Upper lobe of left lung (tissue), 6 donors: ENCODE results near the gene KMT2A. TPM values are rescaled to one million over a fixed set of nuclear protein-coding genes. Genes with fewer than 3 reads are reported as not detected.

ENCODE experiments used
- ATAC-seq, 2 donors: fragments of 200-7000 bp; cut with Tn5 transposase; one replicate each; pipeline ENCODE4 v1.9.1; 2022; ENCODE audit warnings: mild to moderate bottlenecking in 2 of 2, moderate library complexity in 2 of 2; ENCODE audit not compliant: low FRiP score in 2 of 2
- DNase-seq, 2 donors: peaks; one replicate each; pipeline ENCODE4 v3.0.0-alpha.2; 2019 to 2020
- H3K27ac ChIP-seq, 4 donors: fragments of 200-600 bp; sonication (generic); one replicate each; pipeline ENCODE4 v1.5.1; 2016 to 2019
- H3K27me3 ChIP-seq, 4 donors: fragments of 200-600 bp; sonication (generic); one replicate each; pipeline ENCODE4 v1.5.1; 2017 to 2019
- H3K36me3 ChIP-seq, 4 donors: fragments of 200-600 bp; sonication (generic); one replicate each; pipeline ENCODE4 v1.5.1; 2016 to 2019
- H3K4me1 ChIP-seq, 4 donors: fragments of 200-600 bp; sonication (generic); one replicate each; pipeline ENCODE4 v1.5.1; 2018 to 2019
- H3K4me3 ChIP-seq, 4 donors: fragments of 200-600 bp; sonication (generic); one replicate each; pipeline ENCODE4 v1.5.1; 2017 to 2019; ENCODE audit warnings: mild to moderate bottlenecking in 2 of 4, moderate library complexity in 1 of 4
- H3K9me3 ChIP-seq, 4 donors: fragments of 200-600 bp; sonication (generic); one replicate each; pipeline ENCODE4 v1.5.1; 2018 to 2019
- CTCF ChIP-seq, 6 experiments: fragments of 450-650 bp in 4 of 6; fragments of 200-600 bp in 2 of 6; sonication (generic) in 2 of 6; IDR thresholded peaks; one replicate each; pipeline ENCODE4 v1.5.1; 2016 to 2019; ENCODE audit warnings: antibody characterized with exemption in 6 of 6
- EP300 ChIP-seq, 4 donors: sonication (generic); formaldehyde crosslinking; IDR thresholded peaks; one replicate each; pipeline ENCODE4 v1.5.1; 2017; ENCODE audit warnings: antibody characterized with exemption in 4 of 4, control low read depth in 2 of 4
- POLR2A ChIP-seq, 4 donors: fragments of 450-650 bp; IDR thresholded peaks; one replicate each; pipeline ENCODE4 v1.5.1; 2016 to 2017; ENCODE audit warnings: antibody characterized with exemption in 4 of 4, mild to moderate bottlenecking in 2 of 4
- POLR2AphosphoS5 ChIP-seq, 2 donors: sonication (generic); formaldehyde crosslinking; IDR thresholded peaks; one replicate each; pipeline ENCODE4 v1.5.1; 2017; ENCODE audit warnings: antibody characterized with exemption in 2 of 2
- WGBS, 2 donors: methylation state at CpG; one replicate each; pipeline ENCODE4 v1.1.5; 2017 to 2018; 5-methylcytosine and 5-hydroxymethylcytosine counted together
- total RNA-seq, 6 donors: library from RNA; depleted of rRNA in 4 of 6; stranded (reverse); fragments of >200 nt in 4 of 6; gene quantifications; one replicate each; pipeline versions ENCODE4 v1.1.0 to v1.2.1, GENCODE V29; 2016 to 2021
- donor health status: DM: no; HTN: no; CAD: no; lungs with moderate emphysema.
- donor health status: DM: no; HTN: yes; CAD: no; lungs with severe emphysema.

KMT2A gene
- total RNA-seq, result 10 to 100 TPM; 42.0 to 97.1 (median 58.4) TPM

- TF ChIP-seq EP300 (IDR thresholded peaks at IDR 0.05) (no peak), POLR2AphosphoS5 (IDR thresholded peaks at IDR 0.05) (peak in 1 of 2 donors; percentile 46), CTCF (IDR thresholded peaks at IDR 0.05) (peak in 4 of 6 experiments; percentile 89 to 96 (median 96)), POLR2A (IDR thresholded peaks at IDR 0.05) (peak; percentile 25 to 63 (median 32))
- Histone ChIP-seq H3K27me3 (peaks cover 0 to 4% (median 2%) of the 10 kb centered on the region in 4 donors), H3K4me3 (peak within 1 kb of the TSS; percentile 78 to 99 (median 88)), H3K9me3 (no peaks in the 10 kb centered on the region), H3K36me3 (no peaks in the 10 kb centered on the region), H3K4me1 (peaks cover 33 to 52% (median 45%) of the 10 kb centered on the region in 4 donors), H3K27ac (peak within 1 kb of the TSS; percentile 87 to 94 (median 90))
- 0% methylated on average over 5 to 60 of the region's 83 CpGs for WGBS, 2 donors
- peak; percentile 94 to 99 for DNase-seq
- ATAC-seq, result peak; percentile 97 to 98
Measured at GRCh38 chr11:118435893-118436624, at the start of gene KMT2A. KMT2A (plus strand) TSS chr11:118436492; CDS start chr11:118436513, 21 bp downstream.

- Histone ChIP-seq H3K4me3 (no peak overlapping the region), H3K4me1 (peaks cover 0 to 6% (median 4%) of the 10 kb centered on the region in 4 donors), H3K27ac (no peak overlapping the region), H3K27me3 (no peaks in the 10 kb centered on the region), H3K36me3 (peaks cover 32 to 64% (median 40%) of the 10 kb centered on the region in 4 donors), H3K9me3 (no peaks in the 10 kb centered on the region)
- 84 to 85% methylated on average over 6 of the region's 6 CpGs for WGBS, 2 donors
- no peak for DNase-seq
- no peak for ATAC-seq
- TF ChIP-seq POLR2AphosphoS5 (IDR thresholded peaks at IDR 0.05) (no peak), CTCF (IDR thresholded peaks at IDR 0.05) (no peak), POLR2A (IDR thresholded peaks at IDR 0.05) (no peak), EP300 (IDR thresholded peaks at IDR 0.05) (no peak)
Measured at GRCh38 chr11:118396097-118396501, 40.2 kb upstream of the KMT2A start.

GRCh38 chr11:118397448-118397847 lies 38.8 kb upstream of the KMT2A start:
- Histone ChIP-seq H3K27me3 (no peaks in the 10 kb centered on the region), H3K27ac (no peak overlapping the region), H3K9me3 (no peaks in the 10 kb centered on the region), H3K4me3 (no peak overlapping the region), H3K4me1 (peaks cover 2 to 8% (median 6%) of the 10 kb centered on the region in 4 donors), H3K36me3 (peaks cover 22 to 51% (median 31%) of the 10 kb centered on the region in 4 donors)
- no peak for DNase-seq
- TF ChIP-seq EP300 (IDR thresholded peaks at IDR 0.05) (no peak), POLR2A (IDR thresholded peaks at IDR 0.05) (no peak), CTCF (IDR thresholded peaks at IDR 0.05) (no peak), POLR2AphosphoS5 (IDR thresholded peaks at IDR 0.05) (no peak)
- no peak for ATAC-seq

- TF ChIP-seq POLR2A (IDR thresholded peaks at IDR 0.05) (no peak), CTCF (IDR thresholded peaks at IDR 0.05) (no peak), EP300 (IDR thresholded peaks at IDR 0.05) (no peak), POLR2AphosphoS5 (IDR thresholded peaks at IDR 0.05) (no peak)
- no peak for DNase-seq
- 41 to 58% methylated on average over 3 of the region's 3 CpGs for WGBS, 2 donors
Measured at GRCh38 chr11:118398791-118399559, 37.3 kb upstream of the KMT2A start.

More at GRCh38 chr11:118398791-118399559, 37.3 kb upstream of the KMT2A start:
- Histone ChIP-seq H3K27me3 (no peaks in the 10 kb centered on the region), H3K27ac (peak overlapping the region in 1 of 4 donors; percentile 36), H3K9me3 (no peaks in the 10 kb centered on the region), H3K4me3 (no peak overlapping the region), H3K36me3 (peaks cover 6 to 35% (median 16%) of the 10 kb centered on the region in 4 donors), H3K4me1 (peaks cover 17 to 23% (median 21%) of the 10 kb centered on the region in 4 donors)
- no peak for ATAC-seq
